ENCODE results near the gene SORBS1.

DNA sequence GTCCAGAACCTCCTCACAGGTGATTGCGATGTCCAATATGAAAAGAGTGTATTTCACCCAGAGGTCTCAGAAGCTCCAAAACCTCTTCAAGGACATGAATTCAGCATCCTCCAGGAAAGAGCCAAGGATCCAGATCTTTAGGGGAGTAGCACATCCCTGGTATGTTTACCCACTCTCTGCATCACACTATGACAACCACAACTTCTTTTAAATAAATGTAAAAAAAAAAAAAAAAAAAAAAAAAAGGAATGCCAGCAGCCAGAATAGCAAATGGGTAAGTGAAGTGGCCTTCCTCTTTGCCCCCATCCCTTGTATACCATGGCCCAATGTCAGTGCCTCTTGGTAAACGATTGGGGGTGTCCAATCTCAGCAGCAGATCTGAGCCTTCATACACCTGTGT lies 67.3 kb downstream of the SORBS1 start:
- TF ChIP-seq, protein P1, sequence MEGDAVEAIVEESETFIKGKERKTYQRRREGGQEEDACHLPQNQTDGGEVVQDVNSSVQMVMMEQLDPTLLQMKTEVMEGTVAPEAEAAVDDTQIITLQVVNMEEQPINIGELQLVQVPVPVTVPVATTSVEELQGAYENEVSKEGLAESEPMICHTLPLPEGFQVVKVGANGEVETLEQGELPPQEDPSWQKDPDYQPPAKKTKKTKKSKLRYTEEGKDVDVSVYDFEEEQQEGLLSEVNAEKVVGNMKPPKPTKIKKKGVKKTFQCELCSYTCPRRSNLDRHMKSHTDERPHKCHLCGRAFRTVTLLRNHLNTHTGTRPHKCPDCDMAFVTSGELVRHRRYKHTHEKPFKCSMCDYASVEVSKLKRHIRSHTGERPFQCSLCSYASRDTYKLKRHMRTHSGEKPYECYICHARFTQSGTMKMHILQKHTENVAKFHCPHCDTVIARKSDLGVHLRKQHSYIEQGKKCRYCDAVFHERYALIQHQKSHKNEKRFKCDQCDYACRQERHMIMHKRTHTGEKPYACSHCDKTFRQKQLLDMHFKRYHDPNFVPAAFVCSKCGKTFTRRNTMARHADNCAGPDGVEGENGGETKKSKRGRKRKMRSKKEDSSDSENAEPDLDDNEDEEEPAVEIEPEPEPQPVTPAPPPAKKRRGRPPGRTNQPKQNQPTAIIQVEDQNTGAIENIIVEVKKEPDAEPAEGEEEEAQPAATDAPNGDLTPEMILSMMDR (IDR thresholded peaks at IDR 0.05; ENCODE audit: insufficient read depth, low read length) = no peak
- TF ChIP-seq, protein P2, sequence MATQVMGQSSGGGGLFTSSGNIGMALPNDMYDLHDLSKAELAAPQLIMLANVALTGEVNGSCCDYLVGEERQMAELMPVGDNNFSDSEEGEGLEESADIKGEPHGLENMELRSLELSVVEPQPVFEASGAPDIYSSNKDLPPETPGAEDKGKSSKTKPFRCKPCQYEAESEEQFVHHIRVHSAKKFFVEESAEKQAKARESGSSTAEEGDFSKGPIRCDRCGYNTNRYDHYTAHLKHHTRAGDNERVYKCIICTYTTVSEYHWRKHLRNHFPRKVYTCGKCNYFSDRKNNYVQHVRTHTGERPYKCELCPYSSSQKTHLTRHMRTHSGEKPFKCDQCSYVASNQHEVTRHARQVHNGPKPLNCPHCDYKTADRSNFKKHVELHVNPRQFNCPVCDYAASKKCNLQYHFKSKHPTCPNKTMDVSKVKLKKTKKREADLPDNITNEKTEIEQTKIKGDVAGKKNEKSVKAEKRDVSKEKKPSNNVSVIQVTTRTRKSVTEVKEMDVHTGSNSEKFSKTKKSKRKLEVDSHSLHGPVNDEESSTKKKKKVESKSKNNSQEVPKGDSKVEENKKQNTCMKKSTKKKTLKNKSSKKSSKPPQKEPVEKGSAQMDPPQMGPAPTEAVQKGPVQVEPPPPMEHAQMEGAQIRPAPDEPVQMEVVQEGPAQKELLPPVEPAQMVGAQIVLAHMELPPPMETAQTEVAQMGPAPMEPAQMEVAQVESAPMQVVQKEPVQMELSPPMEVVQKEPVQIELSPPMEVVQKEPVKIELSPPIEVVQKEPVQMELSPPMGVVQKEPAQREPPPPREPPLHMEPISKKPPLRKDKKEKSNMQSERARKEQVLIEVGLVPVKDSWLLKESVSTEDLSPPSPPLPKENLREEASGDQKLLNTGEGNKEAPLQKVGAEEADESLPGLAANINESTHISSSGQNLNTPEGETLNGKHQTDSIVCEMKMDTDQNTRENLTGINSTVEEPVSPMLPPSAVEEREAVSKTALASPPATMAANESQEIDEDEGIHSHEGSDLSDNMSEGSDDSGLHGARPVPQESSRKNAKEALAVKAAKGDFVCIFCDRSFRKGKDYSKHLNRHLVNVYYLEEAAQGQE (IDR thresholded peaks at IDR 0.05; ENCODE audit: insufficient replicate concordance, low read depth) = no peak
- TF ChIP-seq GABPA (IDR thresholded peaks at IDR 0.05; ENCODE audit: low read depth) = no peak
- no peak for TF ChIP-seq SPI1 (IDR thresholded peaks at IDR 0.05; ENCODE audit: borderline replicate concordance, low read depth)
- no peak for TF ChIP-seq POLR2AphosphoS5 (IDR thresholded peaks at IDR 0.05; ENCODE audit: low read depth)
